CD14-positive monocyte (primary cell): ENCODE data around the gene RELN. TPM values are rescaled to one million over a fixed set of nuclear protein-coding genes. Genes with fewer than 3 reads are reported as not detected.

Source experiments
- DNase-seq, 3 donors: peaks; one replicate each; pipeline ENCODE4 v3.0.0-alpha.2; 2011 to 2022
- H2AFZ ChIP-seq: 2 replicates; pipeline ENCODE4 v1.6.0; 2012; ENCODE audit warnings: mild to moderate bottlenecking, low read depth, low read length, inconsistent platforms; ENCODE audit not compliant: insufficient read depth, poor library complexity, severe bottlenecking
- H3K27ac ChIP-seq, 2 donors: 1 replicate in 1 of 2; 2 replicates in 1 of 2; pipeline ENCODE4 v1.5.1; 2012 to 2013; ENCODE audit warnings: low read length in 2 of 2, control low read depth in 1 of 2, inconsistent platforms in 1 of 2, low read depth in 1 of 2, mild to moderate bottlenecking in 1 of 2
- H3K27me3 ChIP-seq, 2 donors: one replicate each; pipeline versions ENCODE4 v1.6.0 to v1.6.1; 2011 to 2013; ENCODE audit warnings: low read length in 2 of 2; ENCODE audit not compliant: control insufficient read depth in 2 of 2, insufficient read depth in 2 of 2
- H3K36me3 ChIP-seq, 2 donors: replicated peaks in 1 of 2; 1 replicate in 1 of 2; 2 replicates in 1 of 2; pipeline versions ENCODE4 v1.5.1 to v1.6.1; 2012 to 2013; ENCODE audit warnings: low read length in 2 of 2, control low read depth in 1 of 2, inconsistent platforms in 1 of 2, mild to moderate bottlenecking in 1 of 2; ENCODE audit not compliant: insufficient read depth in 2 of 2, control insufficient read depth in 1 of 2
- H3K4me1 ChIP-seq, 2 donors: 1 replicate in 1 of 2; 2 replicates in 1 of 2; pipeline versions ENCODE4 v1.5.1 to v1.6.1; 2012 to 2013; ENCODE audit warnings: low read length in 2 of 2, control low read depth in 1 of 2, inconsistent platforms in 1 of 2, mild to moderate bottlenecking in 1 of 2, moderate library complexity in 1 of 2; ENCODE audit not compliant: insufficient read depth in 2 of 2, control insufficient read depth in 1 of 2
- H3K4me2 ChIP-seq: replicated peaks from 2 replicates; pipeline ENCODE3; 2012; ENCODE audit warnings: low read length, moderate library complexity, mild to moderate bottlenecking; ENCODE audit not compliant: poor library complexity, severe bottlenecking; ENCODE audit errors: extremely low read depth
- H3K4me3 ChIP-seq, 3 experiments: fragments of 200-600 bp in 1 of 3; sonication (generic) in 1 of 3; replicated peaks in 1 of 3; 1 replicate in 2 of 3; 2 replicates in 1 of 3; pipeline ENCODE4 v1.5.1; 2011 to 2013; ENCODE audit warnings: low read length in 3 of 3, mild to moderate bottlenecking in 3 of 3, control low read depth in 2 of 3, low read depth in 2 of 3, inconsistent platforms in 1 of 3, moderate library complexity in 1 of 3
- H3K79me2 ChIP-seq: 2 replicates; pipeline ENCODE4 v1.6.0; 2012; ENCODE audit warnings: mild to moderate bottlenecking, control low read depth, inconsistent platforms, low read length, moderate library complexity; ENCODE audit not compliant: insufficient read depth
- H3K9ac ChIP-seq: 2 replicates; pipeline ENCODE4 v1.6.0; 2017; ENCODE audit warnings: low read length, mild to moderate bottlenecking; ENCODE audit not compliant: insufficient read depth, poor library complexity, severe bottlenecking
- H3K9me3 ChIP-seq, 2 donors: replicated peaks in 1 of 2; 1 replicate in 1 of 2; 2 replicates in 1 of 2; pipeline versions ENCODE4 v1.5.1 to v1.6.1; 2012 to 2013; ENCODE audit warnings: low read length in 2 of 2, control low read depth in 1 of 2; ENCODE audit not compliant: control insufficient read depth in 1 of 2, insufficient read depth in 1 of 2
- H4K20me1 ChIP-seq: 2 replicates; pipeline ENCODE4 v1.6.0; 2012; ENCODE audit warnings: mild to moderate bottlenecking, low read length, control low read depth, moderate library complexity; ENCODE audit not compliant: insufficient read depth
- H3K27ac Mint-ChIP-seq, 7 donors: one replicate each; pipeline ENCODE4 v1.8.0; 2020; ENCODE audit warnings: mild to moderate bottlenecking in 7 of 7, mixed read lengths in 7 of 7, moderate library complexity in 6 of 7, inconsistent platforms in 2 of 7
- H3K27me3 Mint-ChIP-seq, 3 donors: one replicate each; pipeline ENCODE4 v1.8.0; 2021 to 2022; ENCODE audit warnings: low read depth in 3 of 3, mild to moderate bottlenecking in 3 of 3, mixed read lengths in 3 of 3, moderate library complexity in 3 of 3, inconsistent platforms in 1 of 3
- H3K36me3 Mint-ChIP-seq, 2 donors: one replicate each; pipeline ENCODE4 v1.8.0; 2020; ENCODE audit warnings: mixed read lengths in 2 of 2, inconsistent platforms in 1 of 2, mild to moderate bottlenecking in 1 of 2
- H3K4me1 Mint-ChIP-seq: one replicate; pipeline ENCODE4 v1.8.0; 2020; ENCODE audit warnings: mild to moderate bottlenecking, mixed read lengths
- H3K4me3 Mint-ChIP-seq, 2 donors: one replicate each; pipeline ENCODE4 v1.8.0; 2020; ENCODE audit warnings: mild to moderate bottlenecking in 2 of 2, mixed read lengths in 2 of 2, moderate library complexity in 1 of 2
- H3K9me3 Mint-ChIP-seq, 7 donors: one replicate each; pipeline ENCODE4 v1.8.0; 2020 to 2022; ENCODE audit warnings: mixed read lengths in 7 of 7, mild to moderate bottlenecking in 6 of 7, moderate library complexity in 6 of 7, inconsistent platforms in 2 of 7
- CTCF ChIP-seq: fragments of 200-600 bp; IDR thresholded peaks from one replicate; pipeline ENCODE4 v1.8.0; 2022; ENCODE audit warnings: antibody characterized with exemption, mild to moderate bottlenecking
- WGBS: methylation state at CpG from one replicate; pipeline ENCODE4 v1.1.5; 2013; ENCODE audit warnings: missing lambda C conversion rate; ENCODE audit not compliant: insufficient coverage; 5-methylcytosine and 5-hydroxymethylcytosine counted together
- intact Hi-C, 2 donors: fragments of 100-400 bp; cut with micrococcal nuclease; formaldehyde crosslinking; loops; one replicate each; pipeline versions ENCODE4 v1.15.0 to v1.15.1; 2023
- polyA plus RNA-seq, 3 donors: library from polyadenylated mRNA; depleted of rRNA in 1 of 3; unstranded in 2 of 3; stranded (reverse) in 1 of 3; fragments of 300-500 nt in 2 of 3; fragments of >200 nt in 1 of 3; fragmentation: Illumina TruSeq in 2 of 3; gene quantifications; 1 replicate in 2 of 3; 2 replicates in 1 of 3; pipeline ENCODE4 v1.2.3, GENCODE V29; 2012 to 2021

The RELN gene
- polyA plus RNA-seq, 3 donors, result not detected

- H3K79me2 ChIP-seq, result no peaks in the 10 kb centered on the region
- H4K20me1 ChIP-seq, result no peaks in the 10 kb centered on the region
- intact Hi-C loops, result no loop called here
- Mint-ChIP-seq H3K4me3 (no peak overlapping the region), H3K9me3 (peaks cover 0 to 5% (median 1%) of the 10 kb centered on the region in 7 donors), H3K27me3 (no peaks in the 10 kb centered on the region), H3K36me3 (no peaks in the 10 kb centered on the region), H3K4me1 (no peaks in the 10 kb centered on the region), H3K27ac (no peak overlapping the region)
- no peak overlapping the region for H3K4me2 ChIP-seq
- no peak overlapping the region for H3K9ac ChIP-seq
- DNase-seq, result no peak
- no peak overlapping the region for H3K4me3 ChIP-seq
- TF ChIP-seq CTCF, result no peak
- H2AFZ ChIP-seq, result no peak overlapping the region
- H3K36me3 ChIP-seq, result no peaks in the 10 kb centered on the region
- no peaks in the 10 kb centered on the region for H3K9me3 ChIP-seq
- no peaks in the 10 kb centered on the region for H3K27me3 ChIP-seq
- no peak overlapping the region for H3K27ac ChIP-seq
- H3K4me1 ChIP-seq, result no peaks in the 10 kb centered on the region
Measured at GRCh38 chr7:103795787-103796186, 193.7 kb downstream of the RELN start.

- Histone ChIP-seq H3K4me2 (no peak overlapping the region), H3K36me3 (no peaks in the 10 kb centered on the region), H3K9ac (no peak overlapping the region), H4K20me1 (no peaks in the 10 kb centered on the region), H3K79me2 (no peaks in the 10 kb centered on the region), H2AFZ (no peak overlapping the region), H3K9me3 (no peaks in the 10 kb centered on the region), H3K4me3 (no peak overlapping the region), H3K4me1 (no peaks in the 10 kb centered on the region), H3K27me3 (no peaks in the 10 kb centered on the region), H3K27ac (no peak overlapping the region)
- no peak for TF ChIP-seq CTCF
- Mint-ChIP-seq H3K9me3 (peaks cover 0 to 8% (median 3%) of the 10 kb centered on the region in 7 donors), H3K4me3 (no peak overlapping the region), H3K27ac (no peak overlapping the region), H3K36me3 (no peaks in the 10 kb centered on the region), H3K27me3 (no peaks in the 10 kb centered on the region), H3K4me1 (no peaks in the 10 kb centered on the region)
- intact Hi-C loops, result no loop called here
- WGBS, result no CpG with 5 or more reads among the region's 1 CpG
- DNase-seq, result no peak
Measured at GRCh38 chr7:103795107-103795506, 194.4 kb downstream of the RELN start.
